ENCODE measurements around the gene SLC49A3.

Gene SLC49A3

GRCh38 chr4:666822-667544 is 22.0 kb downstream of the SLC49A3 start:
- DNase-seq (ENCODE audit: low spot score) = no peak

GRCh38 chr4:666436-666810 is 22.5 kb downstream of the SLC49A3 start:
- no peak for DNase-seq (ENCODE audit: low spot score)

- no peak for DNase-seq (ENCODE audit: low spot score)
Observed at GRCh38 chr4:665751-666435, 23.1 kb downstream of the SLC49A3 start.

GRCh38 chr4:665381-665750 is 23.6 kb downstream of the SLC49A3 start:
- no peak for DNase-seq (ENCODE audit: low spot score)

GRCh38 chr4:664713-665231 is 24.2 kb downstream of the SLC49A3 start:
- DNase-seq (ENCODE audit: low spot score) = no peak

GRCh38 chr4:663438-664428 is 25.2 kb downstream of the SLC49A3 start:
- no peak for DNase-seq (ENCODE audit: low spot score)

- DNase-seq (ENCODE audit: low spot score) = no peak
Observed at GRCh38 chr4:663046-663437, 25.9 kb downstream of the SLC49A3 start.

- DNase-seq (ENCODE audit: low spot score) = no peak
Observed at GRCh38 chr4:661881-662761, 26.8 kb downstream of the SLC49A3 start.

- no peak for DNase-seq (ENCODE audit: low spot score)
Observed at GRCh38 chr4:661231-661630, 27.7 kb downstream of the SLC49A3 start.

- no peak for DNase-seq (ENCODE audit: low spot score)
Observed at GRCh38 chr4:660401-660800, 28.6 kb downstream of the SLC49A3 start.

GRCh38 chr4:659851-660250 is 29.1 kb downstream of the SLC49A3 start:
- DNase-seq (ENCODE audit: low spot score) = no peak

GRCh38 chr4:658681-659667 is 30.0 kb downstream of the SLC49A3 start:
- no peak for DNase-seq (ENCODE audit: low spot score)

- no peak for DNase-seq (ENCODE audit: low spot score)
Observed at GRCh38 chr4:657834-658667, 30.9 kb downstream of the SLC49A3 start.

GRCh38 chr4:657338-657833 is 31.6 kb downstream of the SLC49A3 start:
- no peak for DNase-seq (ENCODE audit: low spot score)

- no peak for DNase-seq (ENCODE audit: low spot score)
Observed at GRCh38 chr4:656436-657337, 32.3 kb downstream of the SLC49A3 start.

GRCh38 chr4:655464-656151 is 33.3 kb downstream of the SLC49A3 start:
- DNase-seq (ENCODE audit: low spot score) = no peak

- no peak for DNase-seq (ENCODE audit: low spot score)
Observed at GRCh38 chr4:654871-655463, 34.0 kb downstream of the SLC49A3 start.

Data from LoVo (cell line).